Measurements from ENCODE around the gene PLA2G4C.
"Not testable (repeated sequence)": the region's sequence is repeated elsewhere in the genome, so short reads cannot be mapped to it uniquely, and the experiment has no call there.

The PLA2G4C gene

GRCh38 chr19:48108997-48109782 lies 1.4 kb downstream of the PLA2G4C start:
- no peak for DNase-seq (ENCODE audit: low read depth in 2 of 2)

DNA sequence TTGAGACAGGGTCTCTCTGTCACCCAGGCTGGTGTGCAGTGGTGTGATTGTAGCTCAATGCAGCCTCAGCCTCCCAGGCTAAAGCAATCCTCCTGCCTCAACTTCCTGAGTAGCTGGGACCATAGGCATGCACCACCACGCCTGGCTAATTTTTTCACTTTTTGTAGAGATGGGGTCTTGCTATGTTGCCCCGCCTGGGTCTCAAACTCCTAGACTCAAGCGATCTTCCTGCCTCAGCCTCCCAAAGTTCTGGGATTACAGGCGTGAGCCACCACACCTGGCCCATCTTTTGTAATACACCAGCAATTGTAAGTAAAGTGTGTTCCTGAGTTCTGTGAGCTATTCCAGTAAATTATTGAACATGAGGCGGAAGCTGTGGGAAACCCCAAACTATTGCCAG lies 6.7 kb downstream of the PLA2G4C start:
- no peak for DNase-seq (ENCODE audit: low read depth in 2 of 2)

DNA sequence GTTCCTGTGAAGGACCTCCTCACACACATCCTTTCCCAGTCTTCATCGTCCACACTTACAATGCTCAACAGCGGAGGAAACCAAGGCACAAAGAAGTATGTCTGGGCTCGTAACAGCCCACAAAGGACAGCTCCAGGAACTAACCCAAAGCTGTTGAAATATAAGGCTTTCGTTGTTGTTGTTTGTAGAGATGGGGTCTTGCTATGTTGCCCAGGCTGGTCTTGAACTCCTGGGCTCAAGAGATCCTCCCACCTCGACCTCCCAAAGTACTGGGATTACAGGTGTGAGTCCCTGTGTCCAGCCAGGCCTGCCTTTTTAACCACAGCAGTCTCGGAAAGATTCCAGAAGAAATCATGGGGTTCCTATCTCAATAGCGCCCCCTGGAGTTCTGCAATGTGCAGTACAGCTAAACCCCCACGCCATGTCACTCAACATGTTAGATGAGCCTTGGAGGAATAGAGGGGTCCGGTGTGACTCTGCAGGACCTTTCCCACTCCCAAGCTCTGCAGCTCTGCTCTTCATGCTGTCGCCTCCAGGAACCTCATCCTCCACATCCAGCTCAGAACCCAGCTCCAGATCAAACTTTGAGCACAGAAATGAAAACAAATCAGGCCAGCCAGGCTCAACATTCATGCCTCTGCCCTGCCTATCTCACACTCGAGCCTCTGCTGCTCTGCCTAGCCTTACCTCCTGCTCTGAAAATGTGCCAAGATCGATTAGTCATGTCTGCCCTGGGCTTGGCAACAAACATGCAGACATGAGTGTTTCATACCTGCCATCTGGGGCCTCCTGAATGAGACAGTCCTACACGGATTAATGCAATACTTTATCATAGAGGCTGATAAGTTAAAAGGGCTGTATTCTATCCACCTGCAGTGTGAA lies 7.5 kb downstream of the PLA2G4C start:
- no peak for DNase-seq (ENCODE audit: low read depth in 2 of 2)

DNA sequence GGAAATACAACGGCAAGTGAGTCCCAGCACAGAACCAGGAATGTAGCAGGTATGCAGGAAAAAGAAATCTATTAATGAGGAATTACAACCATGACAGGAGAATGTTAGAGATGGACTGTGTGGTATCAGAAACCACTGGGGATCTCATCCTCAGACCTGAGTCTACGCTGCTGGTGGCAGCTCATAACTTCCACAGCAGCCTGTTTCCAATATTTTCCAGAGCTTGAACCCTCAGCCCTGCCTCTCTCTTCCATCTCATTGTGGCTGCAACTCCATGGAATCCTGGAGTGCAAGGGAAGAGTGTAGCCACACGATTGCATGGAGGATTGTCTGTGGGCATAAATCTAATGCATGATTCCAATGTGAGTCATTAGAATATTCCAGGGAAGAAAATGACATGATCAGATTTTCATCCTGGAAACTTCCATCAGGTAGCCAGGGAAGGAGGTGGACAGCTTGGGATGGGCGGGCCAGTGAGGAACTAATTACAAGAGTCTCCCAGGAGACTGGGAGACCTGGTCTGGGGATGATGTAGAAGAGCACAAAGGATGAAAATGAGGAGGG lies 14.9 kb downstream of the PLA2G4C start:
- DNase-seq (ENCODE audit: low read depth in 2 of 2), result peak; percentile 58 to 66

- no peak for DNase-seq (ENCODE audit: low read depth in 2 of 2)
Measured at GRCh38 chr19:48094855-48095203, 15.8 kb downstream of the PLA2G4C start.

- no peak for DNase-seq (ENCODE audit: low read depth in 2 of 2)
Measured at GRCh38 chr19:48094129-48094854, 16.3 kb downstream of the PLA2G4C start.

- peak; percentile 95 to 96 for DNase-seq (ENCODE audit: low read depth in 2 of 2)
Measured at GRCh38 chr19:48091111-48091718, 19.4 kb downstream of the PLA2G4C start.

GRCh38 chr19:48090281-48090802 lies 20.3 kb downstream of the PLA2G4C start:
- DNase-seq (ENCODE audit: low read depth in 2 of 2), result peak in 1 of 2 experiments; percentile 30

DNA sequence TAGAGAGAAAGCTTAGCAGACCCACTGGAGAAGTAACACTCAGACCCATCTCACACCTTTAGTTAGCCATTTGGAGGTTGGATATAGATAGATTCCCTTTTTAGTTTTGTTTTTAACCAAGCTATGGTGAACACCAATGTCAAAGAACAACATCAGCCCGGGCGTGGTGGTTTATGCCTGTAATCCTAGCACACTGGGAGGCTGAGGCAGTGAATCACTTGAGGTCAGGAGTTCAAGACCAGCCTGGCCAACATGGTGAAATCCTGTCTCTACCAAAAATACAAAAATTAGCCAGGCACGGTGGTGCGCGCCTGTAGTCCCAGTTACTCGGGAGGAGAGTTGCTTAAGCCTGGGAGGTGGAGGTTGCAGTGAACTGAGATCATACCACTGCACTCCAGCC lies 21.6 kb downstream of the PLA2G4C start:
- DNase-seq (ENCODE audit: low read depth in 2 of 2), result not testable (repeated sequence)

GRCh38 chr19:48085904-48086864 lies 24.4 kb downstream of the PLA2G4C start:
- DNase-seq (ENCODE audit: low read depth in 2 of 2), result no peak

GRCh38 chr19:48085076-48085475 lies 25.5 kb downstream of the PLA2G4C start:
- DNase-seq (ENCODE audit: low read depth in 2 of 2), result no peak

DNA sequence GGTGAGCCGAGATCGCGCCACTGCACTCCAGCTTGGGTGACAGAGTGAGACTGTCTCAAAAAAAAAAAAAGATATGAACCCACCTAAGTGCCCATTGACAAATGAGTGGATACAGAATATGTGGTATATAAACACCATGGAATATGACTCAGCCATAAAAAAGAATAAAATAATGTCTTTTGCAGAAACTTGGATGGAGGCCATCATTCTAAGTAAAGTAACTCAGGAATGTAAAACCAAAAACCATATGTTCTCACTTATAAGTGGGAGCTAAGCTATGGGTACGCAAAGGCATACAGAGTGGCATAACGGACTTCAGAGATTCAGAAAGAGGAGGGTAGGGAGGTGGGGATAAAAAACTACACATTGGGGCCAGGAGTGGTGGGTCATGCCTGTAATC lies 29.5 kb downstream of the PLA2G4C start:
- DNase-seq (ENCODE audit: low read depth in 2 of 2), result no peak

DNA sequence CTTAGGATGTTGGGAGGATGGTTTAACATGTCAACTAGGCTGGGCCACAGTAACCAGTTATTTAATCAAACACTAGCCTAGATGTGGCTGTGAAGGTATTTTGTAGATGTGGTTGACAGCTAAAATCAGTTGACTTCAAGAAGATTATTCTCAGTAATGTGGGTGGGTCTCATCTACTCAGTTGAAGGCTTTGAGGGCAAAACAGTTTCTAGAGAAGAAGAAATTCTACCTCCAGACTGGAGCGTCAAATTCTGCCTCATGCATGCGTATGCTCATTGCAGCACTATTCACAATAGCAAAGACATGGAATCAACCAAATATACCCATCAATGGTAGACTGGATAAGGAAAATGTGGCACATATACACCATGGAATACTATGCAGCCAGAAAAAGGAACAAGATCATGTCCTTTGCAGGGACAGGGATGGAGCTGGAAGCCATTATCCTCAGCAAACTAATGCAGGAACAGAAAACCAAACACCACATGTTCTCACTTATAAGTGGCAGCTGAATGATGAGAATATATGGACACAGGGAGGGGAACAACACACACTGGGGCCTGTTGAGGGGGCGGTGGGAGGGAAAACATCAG lies 40.3 kb downstream of the PLA2G4C start:
- DNase-seq (ENCODE audit: low read depth in 2 of 2), result not testable (repeated sequence)

GRCh38 chr19:48069435-48069834 lies 41.2 kb downstream of the PLA2G4C start:
- no peak for DNase-seq (ENCODE audit: low read depth in 2 of 2)

DNA sequence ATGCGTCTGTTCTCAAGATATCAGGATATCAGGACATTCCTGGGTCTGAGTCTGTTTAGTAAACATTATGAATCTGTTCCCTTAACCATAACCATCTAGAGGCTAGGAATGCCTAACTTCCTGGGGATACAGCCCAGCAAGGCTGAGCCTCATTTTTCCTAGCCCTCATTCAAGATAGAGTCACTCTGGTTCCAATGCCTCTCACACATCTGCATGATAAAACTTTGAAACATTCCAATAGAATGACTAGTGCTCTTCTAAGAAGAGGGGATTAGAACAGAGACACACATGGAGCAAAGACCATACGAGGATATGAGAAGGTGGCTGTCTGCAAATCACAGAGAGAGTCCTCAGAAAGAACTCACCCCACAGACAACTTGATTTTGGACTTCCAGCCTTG lies 46.1 kb downstream of the PLA2G4C start:
- DNase-seq (ENCODE audit: low read depth in 2 of 2), result peak in 1 of 2 experiments; percentile 6

GRCh38 chr19:48061401-48062344 lies 48.9 kb downstream of the PLA2G4C start:
- no peak for DNase-seq (ENCODE audit: low read depth in 2 of 2)

- no peak for DNase-seq (ENCODE audit: low read depth in 2 of 2)
Measured at GRCh38 chr19:48060381-48060780, 50.2 kb downstream of the PLA2G4C start.

GRCh38 chr19:48059331-48059730 lies 51.3 kb downstream of the PLA2G4C start:
- no peak for DNase-seq (ENCODE audit: low read depth in 2 of 2)

DNA sequence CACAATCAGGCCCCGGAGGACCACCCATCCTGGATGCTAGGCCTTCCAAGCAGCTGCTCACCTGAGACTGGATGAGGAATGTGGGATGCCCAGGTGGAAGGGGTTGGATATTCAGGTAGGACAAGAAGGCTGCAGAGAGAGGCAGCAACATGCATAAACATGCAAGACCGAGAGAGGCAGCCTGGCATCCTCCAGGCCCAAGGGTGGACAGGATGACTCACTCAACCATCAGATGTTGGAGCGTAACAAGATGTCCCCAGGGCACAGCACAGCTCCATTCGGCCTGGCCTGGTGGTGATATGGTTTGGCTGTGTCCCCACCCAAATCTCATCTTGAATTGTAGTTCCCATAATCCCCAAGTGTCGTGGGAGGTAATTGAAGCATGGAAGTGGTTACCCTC lies 56.8 kb downstream of the PLA2G4C start:
- no peak for DNase-seq (ENCODE audit: low read depth in 2 of 2)

Measured in fibroblast of skin of left quadriceps (primary cell).